Peyer's patch (tissue), 4 donors: ENCODE results near the gene GHRL.

Source experiments
- POLR2A ChIP-seq, 2 donors: fragments of 450-650 bp; IDR thresholded peaks; one replicate each; pipeline ENCODE4 v1.5.1; 2017; ENCODE audit warnings: antibody characterized with exemption in 2 of 2, mild to moderate bottlenecking in 2 of 2, moderate library complexity in 2 of 2
- TF ChIP-seq, protein P1 (sequence below), 6 experiments: fragments of 450-650 bp in 4 of 6; fragments of 200-600 bp in 2 of 6; sonication (generic) in 1 of 6; IDR thresholded peaks; one replicate each; pipeline ENCODE4 v1.5.1; 2017 to 2019; ENCODE audit warnings: antibody characterized with exemption in 6 of 6, mild to moderate bottlenecking in 3 of 6, moderate library complexity in 1 of 6

DNA sequence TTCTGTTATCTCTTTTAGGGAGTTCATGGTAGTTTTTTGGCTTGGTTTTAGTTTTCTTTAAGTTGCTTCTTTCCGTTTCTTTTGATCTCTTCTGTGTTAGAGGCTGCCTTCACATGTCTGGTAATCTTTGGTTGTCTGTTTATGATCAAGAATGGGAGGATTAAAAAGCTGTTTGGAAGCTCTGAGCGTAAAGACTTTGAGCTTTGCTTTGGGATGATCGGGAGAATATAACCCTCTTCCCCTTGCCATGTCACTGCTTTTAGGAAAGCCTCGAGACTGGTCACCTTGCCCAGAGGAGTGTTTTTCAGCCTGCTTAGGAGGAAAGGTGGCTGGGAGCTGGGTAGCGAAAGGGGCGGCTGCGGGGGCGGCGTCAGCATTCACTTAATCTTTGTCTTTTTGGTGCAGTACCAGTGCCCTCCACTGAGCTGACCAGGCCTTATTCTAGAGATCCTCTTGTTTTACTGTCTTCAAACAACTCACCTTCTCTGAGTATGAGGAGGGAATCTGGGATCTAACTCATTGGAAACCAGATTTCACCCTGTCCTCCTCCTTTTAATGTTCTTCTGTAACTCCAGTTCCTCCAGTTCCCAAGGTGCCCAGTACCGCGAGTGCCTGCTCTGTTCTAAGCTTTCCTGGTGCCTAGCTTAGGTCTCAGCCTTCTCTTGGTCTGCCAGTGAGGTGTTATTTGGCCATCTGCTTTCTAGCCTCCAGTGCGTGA, 28.9 kb downstream of the GHRL start:
- TF ChIP-seq, protein P1, sequence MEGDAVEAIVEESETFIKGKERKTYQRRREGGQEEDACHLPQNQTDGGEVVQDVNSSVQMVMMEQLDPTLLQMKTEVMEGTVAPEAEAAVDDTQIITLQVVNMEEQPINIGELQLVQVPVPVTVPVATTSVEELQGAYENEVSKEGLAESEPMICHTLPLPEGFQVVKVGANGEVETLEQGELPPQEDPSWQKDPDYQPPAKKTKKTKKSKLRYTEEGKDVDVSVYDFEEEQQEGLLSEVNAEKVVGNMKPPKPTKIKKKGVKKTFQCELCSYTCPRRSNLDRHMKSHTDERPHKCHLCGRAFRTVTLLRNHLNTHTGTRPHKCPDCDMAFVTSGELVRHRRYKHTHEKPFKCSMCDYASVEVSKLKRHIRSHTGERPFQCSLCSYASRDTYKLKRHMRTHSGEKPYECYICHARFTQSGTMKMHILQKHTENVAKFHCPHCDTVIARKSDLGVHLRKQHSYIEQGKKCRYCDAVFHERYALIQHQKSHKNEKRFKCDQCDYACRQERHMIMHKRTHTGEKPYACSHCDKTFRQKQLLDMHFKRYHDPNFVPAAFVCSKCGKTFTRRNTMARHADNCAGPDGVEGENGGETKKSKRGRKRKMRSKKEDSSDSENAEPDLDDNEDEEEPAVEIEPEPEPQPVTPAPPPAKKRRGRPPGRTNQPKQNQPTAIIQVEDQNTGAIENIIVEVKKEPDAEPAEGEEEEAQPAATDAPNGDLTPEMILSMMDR (IDR thresholded peaks at IDR 0.05), result peak in 5 of 6 experiments; percentile 33 to 45 (median 42)
- TF ChIP-seq POLR2A (IDR thresholded peaks at IDR 0.05), result no peak
